GM12878 (cell line): ENCODE measurements around the gene MFNG. TPM values are rescaled to one million over a fixed set of nuclear protein-coding genes. Genes with fewer than 3 reads are reported as not detected.

Experiments
- BCL11A ChIP-seq: IDR thresholded peaks from 2 replicates; pipeline ENCODE4 v1.6.1; 2011; ENCODE audit warnings: low read depth, low read length
- CBX3 ChIP-seq: fragments of 200-600 bp; sonication (generic); IDR thresholded peaks from 2 replicates; pipeline ENCODE4 v1.6.1; 2016; ENCODE audit warnings: low read depth, borderline replicate concordance
- HDAC2 ChIP-seq: fragments of 200-600 bp; sonication (generic); IDR thresholded peaks from 2 replicates; pipeline ENCODE4 v1.6.1; 2017
- HSF1 ChIP-seq: fragments of 150-350 bp; IDR thresholded peaks from 2 replicates; pipeline ENCODE4 v1.6.1; 2014; ENCODE audit warnings: mild to moderate bottlenecking, low read depth, low read length
- IKZF2 ChIP-seq, 2 experiments: fragments of 450-650 bp; IDR thresholded peaks; 2 replicates each; pipeline ENCODE4 v1.6.1; 2017; ENCODE audit warnings: mild to moderate bottlenecking in 2 of 2, moderate library complexity in 2 of 2
- JUND ChIP-seq: IDR thresholded peaks from 2 replicates; pipeline ENCODE4 v1.6.1; 2012; ENCODE audit warnings: low read depth, mild to moderate bottlenecking, low read length, improper control_type of control experiment, moderate library complexity
- PKNOX1 ChIP-seq: fragments of 450-650 bp; IDR thresholded peaks from 2 replicates; pipeline ENCODE4 v1.6.1; 2016; ENCODE audit warnings: mild to moderate bottlenecking
- RELB ChIP-seq: fragments of 450-650 bp; IDR thresholded peaks from 2 replicates; pipeline ENCODE4 v1.6.1; 2017; ENCODE audit warnings: low read depth, mild to moderate bottlenecking, moderate library complexity
- RUNX3 ChIP-seq: IDR thresholded peaks from 2 replicates; pipeline ENCODE4 v1.6.1; 2012; ENCODE audit warnings: low read length, inconsistent platforms
- SIX5 ChIP-seq: IDR thresholded peaks from 2 replicates; pipeline ENCODE4 v1.6.1; 2011; ENCODE audit warnings: mild to moderate bottlenecking, low read depth, low read length, moderate library complexity; ENCODE audit not compliant: severe bottlenecking
- SMAD1 ChIP-seq: fragments of 450-650 bp; IDR thresholded peaks from 2 replicates; pipeline ENCODE4 v1.6.1; 2018; ENCODE audit warnings: mild to moderate bottlenecking, low read depth; ENCODE audit not compliant: partially characterized antibody
- SMC3 ChIP-seq: IDR thresholded peaks from 2 replicates; pipeline ENCODE4 v1.6.1; 2011; ENCODE audit warnings: low read length, improper control_type of control experiment, borderline replicate concordance
- STAT3 ChIP-seq: IDR thresholded peaks from 2 replicates; pipeline ENCODE4 v1.6.1; 2011; ENCODE audit warnings: low read depth, low read length, improper control_type of control experiment
- ZNF207 ChIP-seq: fragments of 450-650 bp; IDR thresholded peaks from 2 replicates; pipeline ENCODE4 v1.6.1; 2014; ENCODE audit warnings: antibody characterized with exemption, mild to moderate bottlenecking, borderline replicate concordance
- ZSCAN29 ChIP-seq: fragments of 450-650 bp; IDR thresholded peaks from 2 replicates; pipeline ENCODE4 v1.6.1; 2017; ENCODE audit warnings: mild to moderate bottlenecking, moderate library complexity
- ZZZ3 ChIP-seq: IDR thresholded peaks from 2 replicates; pipeline ENCODE4 v1.6.1; 2011; ENCODE audit warnings: low read depth; ENCODE audit not compliant: control insufficient read depth, insufficient read length
- polyA plus RNA-seq, 11 experiments: library from polyadenylated mRNA; depleted of rRNA in 4 of 11; unstranded in 6 of 11; stranded (reverse) in 5 of 11; fragments of >200 nt; fragmentation: Nextera tagmentation in 4 of 11; fragmentation: Illumina TruSeq in 1 of 11; extraction: Ambion mirVana in 4 of 11; extraction: Trizol in 1 of 11; gene quantifications; 1 replicate in 1 of 11; 2 replicates in 10 of 11; pipeline versions ENCODE4 v1.2.1 to v1.2.3, GENCODE V29; 2011 to 2016; ENCODE audit warnings: inconsistent platforms in 2 of 11, missing spikeins in 2 of 11, low read depth in 1 of 11
- total RNA-seq, 4 experiments: library from RNA; depleted of rRNA in 3 of 4; stranded (reverse); fragments of >200 nt in 3 of 4; fragmentation: Illumina TruSeq in 1 of 4; extraction: Trizol in 1 of 4; gene quantifications; 2 replicates each; pipeline versions ENCODE4 v1.2.1 to v1.2.3, GENCODE V29; 2013 to 2021
- TF ChIP-seq, protein P1 (sequence below): fragments of 450-650 bp; IDR thresholded peaks from 2 replicates; pipeline ENCODE4 v1.6.1; 2017; ENCODE audit warnings: borderline replicate concordance
- TF ChIP-seq, protein P2 (sequence below), 3 experiments: IDR thresholded peaks in 2 of 3; conservative IDR thresholded peaks in 1 of 3; 2 replicates each; pipeline ENCODE4 v1.5.1; 2011; ENCODE audit warnings: low read depth in 3 of 3, low read length in 3 of 3, mild to moderate bottlenecking in 3 of 3, control low read depth in 2 of 3, moderate library complexity in 2 of 3, inconsistent platforms in 1 of 3, mixed read lengths in 1 of 3; ENCODE audit not compliant: control insufficient read depth in 2 of 3, insufficient read depth in 1 of 3; ENCODE audit errors: extremely low read depth in 1 of 3

MFNG gene
- total and polyA plus RNA-seq, 10 of the 15 experiments (the other 5 are each of a cell fraction or from before 2014, with no cell fraction given) = 11.5 to 117 (median 68.5) TPM

DNA sequence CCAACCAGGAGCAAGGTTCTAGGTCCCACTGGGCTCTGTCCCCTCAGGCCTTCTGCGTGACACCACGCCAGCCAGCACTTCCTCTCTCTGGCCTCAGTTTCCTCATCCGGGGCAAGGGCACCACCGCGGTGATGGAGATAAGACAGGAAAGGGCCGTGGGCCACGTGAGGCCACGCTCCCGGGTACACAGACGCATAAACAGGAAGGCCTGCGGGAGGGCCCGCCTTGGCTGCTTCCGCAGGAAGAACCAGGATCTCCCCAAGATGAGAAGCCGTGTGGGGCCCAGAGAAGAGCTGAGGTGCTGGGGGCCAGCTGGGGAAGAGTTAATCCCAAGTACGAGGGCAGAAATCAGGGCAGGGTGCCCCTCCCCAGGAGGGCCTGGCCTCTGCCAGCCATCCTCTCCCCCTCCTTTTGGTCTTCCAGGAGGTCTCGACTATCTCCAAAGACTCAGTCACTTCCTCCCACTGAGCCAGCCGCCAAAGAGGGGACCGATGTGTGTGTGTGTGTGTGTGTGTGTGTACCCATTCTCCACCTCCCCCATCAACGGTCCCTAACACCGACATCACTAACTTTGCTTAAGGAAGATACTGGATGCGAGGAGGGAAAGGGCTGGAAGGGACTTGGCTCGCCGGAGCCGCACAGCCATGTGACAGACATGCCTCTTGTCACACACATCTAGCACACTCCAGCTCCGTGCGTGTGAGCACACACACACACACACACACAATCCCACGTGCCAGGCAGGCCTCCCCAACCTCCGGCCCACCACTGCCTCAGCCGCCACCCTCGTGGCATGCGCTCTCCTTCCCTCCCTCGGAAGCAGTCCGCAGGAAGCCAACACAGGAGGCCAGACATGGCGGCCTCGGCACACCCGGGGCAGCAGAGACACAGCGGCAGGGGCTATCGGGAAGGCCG lies 1.4 kb downstream of the MFNG start (continued):
- TF ChIP-seq SMAD1 (peak; percentile 22), IKZF2 (IDR thresholded peaks at IDR 0.05) (peak; percentile 71 to 80), CBX3 (no peak), ZNF207 (peak; percentile 38; the same call in 1 of the 2 replicates), HDAC2 (no peak), HSF1 (no peak), SIX5 (no peak), BCL11A (no peak), RELB (peak; percentile 60; the same call in 1 of the 2 replicates), ZSCAN29 (no peak), SMC3 (no peak), PKNOX1 (peak; percentile 59), STAT3 (no peak), ZZZ3 (no peak), RUNX3 (peak; percentile 51), JUND (no peak)
- TF ChIP-seq, protein P1, sequence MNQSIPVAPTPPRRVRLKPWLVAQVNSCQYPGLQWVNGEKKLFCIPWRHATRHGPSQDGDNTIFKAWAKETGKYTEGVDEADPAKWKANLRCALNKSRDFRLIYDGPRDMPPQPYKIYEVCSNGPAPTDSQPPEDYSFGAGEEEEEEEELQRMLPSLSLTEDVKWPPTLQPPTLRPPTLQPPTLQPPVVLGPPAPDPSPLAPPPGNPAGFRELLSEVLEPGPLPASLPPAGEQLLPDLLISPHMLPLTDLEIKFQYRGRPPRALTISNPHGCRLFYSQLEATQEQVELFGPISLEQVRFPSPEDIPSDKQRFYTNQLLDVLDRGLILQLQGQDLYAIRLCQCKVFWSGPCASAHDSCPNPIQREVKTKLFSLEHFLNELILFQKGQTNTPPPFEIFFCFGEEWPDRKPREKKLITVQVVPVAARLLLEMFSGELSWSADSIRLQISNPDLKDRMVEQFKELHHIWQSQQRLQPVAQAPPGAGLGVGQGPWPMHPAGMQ = no peak
- TF ChIP-seq, protein P2, sequence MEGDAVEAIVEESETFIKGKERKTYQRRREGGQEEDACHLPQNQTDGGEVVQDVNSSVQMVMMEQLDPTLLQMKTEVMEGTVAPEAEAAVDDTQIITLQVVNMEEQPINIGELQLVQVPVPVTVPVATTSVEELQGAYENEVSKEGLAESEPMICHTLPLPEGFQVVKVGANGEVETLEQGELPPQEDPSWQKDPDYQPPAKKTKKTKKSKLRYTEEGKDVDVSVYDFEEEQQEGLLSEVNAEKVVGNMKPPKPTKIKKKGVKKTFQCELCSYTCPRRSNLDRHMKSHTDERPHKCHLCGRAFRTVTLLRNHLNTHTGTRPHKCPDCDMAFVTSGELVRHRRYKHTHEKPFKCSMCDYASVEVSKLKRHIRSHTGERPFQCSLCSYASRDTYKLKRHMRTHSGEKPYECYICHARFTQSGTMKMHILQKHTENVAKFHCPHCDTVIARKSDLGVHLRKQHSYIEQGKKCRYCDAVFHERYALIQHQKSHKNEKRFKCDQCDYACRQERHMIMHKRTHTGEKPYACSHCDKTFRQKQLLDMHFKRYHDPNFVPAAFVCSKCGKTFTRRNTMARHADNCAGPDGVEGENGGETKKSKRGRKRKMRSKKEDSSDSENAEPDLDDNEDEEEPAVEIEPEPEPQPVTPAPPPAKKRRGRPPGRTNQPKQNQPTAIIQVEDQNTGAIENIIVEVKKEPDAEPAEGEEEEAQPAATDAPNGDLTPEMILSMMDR (IDR thresholded peaks at IDR 0.05 in 2 of 3, conservative IDR thresholded peaks at IDR 0.05 in 1 of 3; ENCODE audit: control insufficient read depth in 2 of 3, extremely low read depth in 1 of 3, insufficient read depth in 1 of 3, low read depth in 3 of 3, low read length in 3 of 3) = no peak
